NCI-H187 (cell line): ENCODE measurements around the gene DKC1.
A peak's percentile ranks its signal among the peaks of the same experiment; 100 is the strongest.
"Not testable (repeated sequence)": the region's sequence is repeated elsewhere in the genome, so short reads cannot be mapped to it uniquely, and the experiment has no call there.

Experiments used
- DNase-seq, 2 experiments: peaks; one replicate each; lab custom pipeline; 2025; lab: John Stamatoyannopoulos, UW

The DKC1 gene

GRCh38 chrX:154793084-154793795, 30.6 kb downstream of the DKC1 start:
- DNase-seq = no peak

- DNase-seq = no peak
These were observed 32.4 kb downstream of the DKC1 start for GRCh38 chrX:154795016-154795415.

GRCh38 chrX:154797006-154797405, 34.3 kb downstream of the DKC1 start:
- DNase-seq = no peak

GRCh38 chrX:154799556-154800348, 37.1 kb downstream of the DKC1 start:
- peak; percentile 80 to 91 for DNase-seq

GRCh38 chrX:154800478-154801210, 38.0 kb downstream of the DKC1 start:
- no peak for DNase-seq

- no peak for DNase-seq
These were observed 40.3 kb downstream of the DKC1 start for GRCh38 chrX:154802947-154803346.

- no peak for DNase-seq
These were observed 41.7 kb downstream of the DKC1 start for GRCh38 chrX:154804261-154804956.

GRCh38 chrX:154804957-154805695, 42.5 kb downstream of the DKC1 start, which contains the start of gene MPP1:
MPP1 (minus strand) TSS chrX:154805485; CDS start chrX:154805373, 112 bp downstream.
- DNase-seq = peak; percentile 65 to 82

GRCh38 chrX:154805696-154806091, 43.0 kb downstream of the DKC1 start:
- no peak for DNase-seq

GRCh38 chrX:154806837-154807501, 44.3 kb downstream of the DKC1 start:
- no peak for DNase-seq

- DNase-seq = no peak
These were observed 47.4 kb downstream of the DKC1 start for GRCh38 chrX:154809939-154810665.

GRCh38 chrX:154812341-154813101, 49.9 kb downstream of the DKC1 start:
- DNase-seq = no peak

- DNase-seq = no peak
These were observed 51.1 kb downstream of the DKC1 start for GRCh38 chrX:154813801-154814200.

- no peak for DNase-seq
These were observed 52.7 kb downstream of the DKC1 start for GRCh38 chrX:154815274-154815818.

GRCh38 chrX:154816326-154816898, 53.7 kb downstream of the DKC1 start:
- DNase-seq = not testable (repeated sequence)

GRCh38 chrX:154817048-154817618, 54.5 kb downstream of the DKC1 start:
- not testable (repeated sequence) for DNase-seq

- DNase-seq = no peak
These were observed 56.5 kb downstream of the DKC1 start for GRCh38 chrX:154818916-154819770.
